HepG2 (cell line): ENCODE measurements around the gene RHO. TPM values are rescaled to one million over a fixed set of nuclear protein-coding genes. Genes with fewer than 3 reads are reported as not detected.

Source experiments
- BCL6 ChIP-seq: IDR thresholded peaks from 2 replicates; pipeline ENCODE4 v1.6.1; 2016; ENCODE audit warnings: missing genetic modification reagents, missing compliant biosample characterization
- ELF3 ChIP-seq: IDR thresholded peaks from 2 replicates; pipeline ENCODE4 v1.6.1; 2016; ENCODE audit warnings: missing genetic modification reagents, missing compliant biosample characterization
- GATAD1 ChIP-seq: IDR thresholded peaks from 2 replicates; pipeline ENCODE4 v1.6.1; 2016; ENCODE audit warnings: missing genetic modification reagents, missing compliant biosample characterization
- HOXA3 ChIP-seq: sonication (generic); formaldehyde crosslinking; IDR thresholded peaks from 2 replicates; pipeline ENCODE4 v1.5.0; 2020; ENCODE audit warnings: missing genetic modification reagents
- MEF2D ChIP-seq: sonication (generic); formaldehyde crosslinking; IDR thresholded peaks from 2 replicates; pipeline ENCODE4 v1.5.1; 2020; ENCODE audit warnings: mild to moderate bottlenecking, missing genetic modification reagents
- MEIS2 ChIP-seq: sonication (generic); formaldehyde crosslinking; IDR thresholded peaks from 2 replicates; pipeline ENCODE4 v1.9.0; 2021; ENCODE audit warnings: mild to moderate bottlenecking, missing genetic modification reagents
- MIER3 ChIP-seq: IDR thresholded peaks from 2 replicates; pipeline ENCODE4 v1.6.1; 2016; ENCODE audit warnings: missing compliant biosample characterization, borderline replicate concordance
- XRCC5 ChIP-seq: fragments of 200-400 bp; formaldehyde crosslinking; optimal IDR thresholded peaks from 2 replicates; pipeline ENCODE3; 2017; ENCODE audit warnings: mild to moderate bottlenecking, low read length
- ZC3H4 ChIP-seq: sonication (generic); formaldehyde crosslinking; IDR thresholded peaks from 2 replicates; pipeline ENCODE4 v1.4.0; 2020; ENCODE audit warnings: missing genetic modification reagents, borderline replicate concordance
- ZNF30 ChIP-seq: sonication (generic); formaldehyde crosslinking; IDR thresholded peaks from 2 replicates; pipeline ENCODE4 v1.5.0; 2020; ENCODE audit warnings: mild to moderate bottlenecking, missing genetic modification reagents
- ZNF329 ChIP-seq: sonication (generic); formaldehyde crosslinking; IDR thresholded peaks from 2 replicates; pipeline ENCODE4 v1.9.0; 2021; ENCODE audit warnings: low read depth, mild to moderate bottlenecking, missing genetic modification reagents
- ZSCAN22 ChIP-seq: sonication (generic); formaldehyde crosslinking; IDR thresholded peaks from 2 replicates; pipeline ENCODE4 v1.4.0; 2020; ENCODE audit warnings: mild to moderate bottlenecking, missing genetic modification reagents
- polyA plus RNA-seq, 8 experiments: library from polyadenylated mRNA; depleted of rRNA in 3 of 8; stranded (reverse) in 7 of 8; unstranded in 1 of 8; fragments of >200 nt; fragmentation: Illumina TruSeq in 4 of 8; extraction: Trizol in 4 of 8; gene quantifications; 2 replicates each; pipeline versions ENCODE4 v1.2.1 to v1.2.3, GENCODE V29; 2011 to 2016; ENCODE audit warnings: low read depth in 4 of 8, missing spikeins in 1 of 8, mixed read lengths in 1 of 8; ENCODE audit not compliant: insufficient read depth in 1 of 8
- total RNA-seq, 5 experiments: library from RNA; depleted of rRNA; stranded (reverse); fragments of >200 nt; fragmentation: Illumina TruSeq; extraction: Trizol; gene quantifications; 2 replicates each; pipeline ENCODE4 v1.2.3, GENCODE V29; 2016; ENCODE audit warnings: low read depth in 1 of 5
- TF ChIP-seq, protein P1 (sequence below): sonication (generic); formaldehyde crosslinking; IDR thresholded peaks from 2 replicates; pipeline ENCODE4 v1.5.1; 2020; ENCODE audit warnings: mild to moderate bottlenecking, missing genetic modification reagents, borderline replicate concordance
- TF ChIP-seq, protein P2 (sequence below): IDR thresholded peaks from 2 replicates; pipeline ENCODE4 v1.6.1; 2016; ENCODE audit warnings: low read depth, missing genetic modification reagents, missing compliant biosample characterization
- TF ChIP-seq, protein P3 (sequence below): IDR thresholded peaks from 2 replicates; pipeline ENCODE4 v1.4.0; 2020; ENCODE audit warnings: mild to moderate bottlenecking, missing genetic modification reagents
- TF ChIP-seq, protein P4 (sequence below): IDR thresholded peaks from 2 replicates; pipeline ENCODE4 v1.6.1; 2016; ENCODE audit warnings: mild to moderate bottlenecking
- TF ChIP-seq, protein P5 (sequence below): IDR thresholded peaks from 2 replicates; pipeline ENCODE4 v1.6.1; 2016; ENCODE audit warnings: low read depth

The RHO gene
- total and polyA plus RNA-seq, 2 of the 13 experiments (the other 11 are each of a cell fraction or from before 2014, with no cell fraction given): not detected

DNA sequence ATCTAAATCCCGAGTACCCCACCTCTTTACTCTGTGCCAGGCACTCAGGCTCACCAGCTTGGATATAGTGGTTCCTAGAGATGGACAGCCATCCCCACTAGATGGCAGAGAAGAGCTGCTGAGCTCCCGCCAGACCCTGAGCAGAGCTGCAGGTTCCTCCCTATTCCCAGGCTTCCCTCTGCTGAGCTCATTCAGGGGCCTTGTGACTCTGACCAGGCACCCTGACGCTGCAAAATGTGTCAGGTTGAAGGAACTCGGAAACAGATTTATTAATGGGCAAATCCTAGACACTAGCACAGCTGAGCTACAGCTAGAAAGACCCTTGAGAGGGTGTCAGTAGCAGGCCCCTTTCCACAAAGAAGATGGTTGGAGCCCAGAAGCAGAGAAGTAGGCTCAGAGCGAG lies 38.2 kb upstream of the RHO start (continued):
- TF ChIP-seq, protein P1, sequence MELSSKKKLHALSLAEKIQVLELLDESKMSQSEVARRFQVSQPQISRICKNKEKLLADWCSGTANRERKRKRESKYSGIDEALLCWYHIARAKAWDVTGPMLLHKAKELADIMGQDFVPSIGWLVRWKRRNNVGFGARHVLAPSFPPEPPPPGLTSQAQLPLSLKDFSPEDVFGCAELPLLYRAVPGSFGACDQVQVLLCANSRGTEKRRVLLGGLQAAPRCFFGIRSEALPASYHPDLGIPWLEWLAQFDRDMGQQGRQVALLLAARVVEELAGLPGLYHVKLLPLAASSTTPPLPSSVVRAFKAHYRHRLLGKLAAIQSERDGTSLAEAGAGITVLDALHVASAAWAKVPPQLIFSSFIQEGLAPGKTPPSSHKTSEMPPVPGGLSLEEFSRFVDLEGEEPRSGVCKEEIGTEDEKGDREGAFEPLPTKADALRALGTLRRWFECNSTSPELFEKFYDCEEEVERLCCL (CRISPR knock-in tag): no peak
- TF ChIP-seq, protein P2, sequence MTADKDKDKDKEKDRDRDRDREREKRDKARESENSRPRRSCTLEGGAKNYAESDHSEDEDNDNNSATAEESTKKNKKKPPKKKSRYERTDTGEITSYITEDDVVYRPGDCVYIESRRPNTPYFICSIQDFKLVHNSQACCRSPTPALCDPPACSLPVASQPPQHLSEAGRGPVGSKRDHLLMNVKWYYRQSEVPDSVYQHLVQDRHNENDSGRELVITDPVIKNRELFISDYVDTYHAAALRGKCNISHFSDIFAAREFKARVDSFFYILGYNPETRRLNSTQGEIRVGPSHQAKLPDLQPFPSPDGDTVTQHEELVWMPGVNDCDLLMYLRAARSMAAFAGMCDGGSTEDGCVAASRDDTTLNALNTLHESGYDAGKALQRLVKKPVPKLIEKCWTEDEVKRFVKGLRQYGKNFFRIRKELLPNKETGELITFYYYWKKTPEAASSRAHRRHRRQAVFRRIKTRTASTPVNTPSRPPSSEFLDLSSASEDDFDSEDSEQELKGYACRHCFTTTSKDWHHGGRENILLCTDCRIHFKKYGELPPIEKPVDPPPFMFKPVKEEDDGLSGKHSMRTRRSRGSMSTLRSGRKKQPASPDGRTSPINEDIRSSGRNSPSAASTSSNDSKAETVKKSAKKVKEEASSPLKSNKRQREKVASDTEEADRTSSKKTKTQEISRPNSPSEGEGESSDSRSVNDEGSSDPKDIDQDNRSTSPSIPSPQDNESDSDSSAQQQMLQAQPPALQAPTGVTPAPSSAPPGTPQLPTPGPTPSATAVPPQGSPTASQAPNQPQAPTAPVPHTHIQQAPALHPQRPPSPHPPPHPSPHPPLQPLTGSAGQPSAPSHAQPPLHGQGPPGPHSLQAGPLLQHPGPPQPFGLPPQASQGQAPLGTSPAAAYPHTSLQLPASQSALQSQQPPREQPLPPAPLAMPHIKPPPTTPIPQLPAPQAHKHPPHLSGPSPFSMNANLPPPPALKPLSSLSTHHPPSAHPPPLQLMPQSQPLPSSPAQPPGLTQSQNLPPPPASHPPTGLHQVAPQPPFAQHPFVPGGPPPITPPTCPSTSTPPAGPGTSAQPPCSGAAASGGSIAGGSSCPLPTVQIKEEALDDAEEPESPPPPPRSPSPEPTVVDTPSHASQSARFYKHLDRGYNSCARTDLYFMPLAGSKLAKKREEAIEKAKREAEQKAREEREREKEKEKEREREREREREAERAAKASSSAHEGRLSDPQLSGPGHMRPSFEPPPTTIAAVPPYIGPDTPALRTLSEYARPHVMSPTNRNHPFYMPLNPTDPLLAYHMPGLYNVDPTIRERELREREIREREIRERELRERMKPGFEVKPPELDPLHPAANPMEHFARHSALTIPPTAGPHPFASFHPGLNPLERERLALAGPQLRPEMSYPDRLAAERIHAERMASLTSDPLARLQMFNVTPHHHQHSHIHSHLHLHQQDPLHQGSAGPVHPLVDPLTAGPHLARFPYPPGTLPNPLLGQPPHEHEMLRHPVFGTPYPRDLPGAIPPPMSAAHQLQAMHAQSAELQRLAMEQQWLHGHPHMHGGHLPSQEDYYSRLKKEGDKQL (CRISPR knock-in tag): no peak
- TF ChIP-seq GATAD1 (CRISPR knock-in tag): peak; percentile 42; the same call in 1 of the 2 replicates
- 0 out of 2 replicates have a peak, but pooled peaks have one; percentile 39 for TF ChIP-seq HOXA3 (CRISPR knock-in tag)
- TF ChIP-seq ELF3 (CRISPR knock-in tag): peak; percentile 46; the same call in 1 of the 2 replicates
- no peak for TF ChIP-seq ZNF30 (CRISPR knock-in tag)
- TF ChIP-seq MEIS2 (CRISPR knock-in tag): 0 out of 2 replicates have a peak, but pooled peaks have one; percentile 50
- peak; percentile 53 for TF ChIP-seq XRCC5
- TF ChIP-seq, protein P3, sequence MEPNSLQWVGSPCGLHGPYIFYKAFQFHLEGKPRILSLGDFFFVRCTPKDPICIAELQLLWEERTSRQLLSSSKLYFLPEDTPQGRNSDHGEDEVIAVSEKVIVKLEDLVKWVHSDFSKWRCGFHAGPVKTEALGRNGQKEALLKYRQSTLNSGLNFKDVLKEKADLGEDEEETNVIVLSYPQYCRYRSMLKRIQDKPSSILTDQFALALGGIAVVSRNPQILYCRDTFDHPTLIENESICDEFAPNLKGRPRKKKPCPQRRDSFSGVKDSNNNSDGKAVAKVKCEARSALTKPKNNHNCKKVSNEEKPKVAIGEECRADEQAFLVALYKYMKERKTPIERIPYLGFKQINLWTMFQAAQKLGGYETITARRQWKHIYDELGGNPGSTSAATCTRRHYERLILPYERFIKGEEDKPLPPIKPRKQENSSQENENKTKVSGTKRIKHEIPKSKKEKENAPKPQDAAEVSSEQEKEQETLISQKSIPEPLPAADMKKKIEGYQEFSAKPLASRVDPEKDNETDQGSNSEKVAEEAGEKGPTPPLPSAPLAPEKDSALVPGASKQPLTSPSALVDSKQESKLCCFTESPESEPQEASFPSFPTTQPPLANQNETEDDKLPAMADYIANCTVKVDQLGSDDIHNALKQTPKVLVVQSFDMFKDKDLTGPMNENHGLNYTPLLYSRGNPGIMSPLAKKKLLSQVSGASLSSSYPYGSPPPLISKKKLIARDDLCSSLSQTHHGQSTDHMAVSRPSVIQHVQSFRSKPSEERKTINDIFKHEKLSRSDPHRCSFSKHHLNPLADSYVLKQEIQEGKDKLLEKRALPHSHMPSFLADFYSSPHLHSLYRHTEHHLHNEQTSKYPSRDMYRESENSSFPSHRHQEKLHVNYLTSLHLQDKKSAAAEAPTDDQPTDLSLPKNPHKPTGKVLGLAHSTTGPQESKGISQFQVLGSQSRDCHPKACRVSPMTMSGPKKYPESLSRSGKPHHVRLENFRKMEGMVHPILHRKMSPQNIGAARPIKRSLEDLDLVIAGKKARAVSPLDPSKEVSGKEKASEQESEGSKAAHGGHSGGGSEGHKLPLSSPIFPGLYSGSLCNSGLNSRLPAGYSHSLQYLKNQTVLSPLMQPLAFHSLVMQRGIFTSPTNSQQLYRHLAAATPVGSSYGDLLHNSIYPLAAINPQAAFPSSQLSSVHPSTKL (CRISPR knock-in tag): peak; percentile 48
- TF ChIP-seq MEF2D (CRISPR knock-in tag): no peak
- no peak for TF ChIP-seq ZC3H4 (CRISPR knock-in tag)
- 0 out of 2 replicates have a peak, but pooled peaks have one; percentile 34 for TF ChIP-seq BCL6
- TF ChIP-seq, protein P4, sequence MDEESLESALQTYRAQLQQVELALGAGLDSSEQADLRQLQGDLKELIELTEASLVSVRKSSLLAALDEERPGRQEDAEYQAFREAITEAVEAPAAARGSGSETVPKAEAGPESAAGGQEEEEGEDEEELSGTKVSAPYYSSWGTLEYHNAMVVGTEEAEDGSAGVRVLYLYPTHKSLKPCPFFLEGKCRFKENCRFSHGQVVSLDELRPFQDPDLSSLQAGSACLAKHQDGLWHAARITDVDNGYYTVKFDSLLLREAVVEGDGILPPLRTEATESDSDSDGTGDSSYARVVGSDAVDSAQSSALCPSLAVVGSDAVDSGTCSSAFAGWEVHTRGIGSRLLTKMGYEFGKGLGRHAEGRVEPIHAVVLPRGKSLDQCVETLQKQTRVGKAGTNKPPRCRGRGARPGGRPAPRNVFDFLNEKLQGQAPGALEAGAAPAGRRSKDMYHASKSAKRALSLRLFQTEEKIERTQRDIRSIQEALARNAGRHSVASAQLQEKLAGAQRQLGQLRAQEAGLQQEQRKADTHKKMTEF (CRISPR knock-in tag): 0 out of 2 replicates have a peak, but pooled peaks have one; percentile 43
- 0 out of 2 replicates have a peak, but pooled peaks have one; percentile 65 for TF ChIP-seq ZNF329 (CRISPR knock-in tag)
- TF ChIP-seq ZSCAN22 (CRISPR knock-in tag): no peak
- TF ChIP-seq, protein P5, sequence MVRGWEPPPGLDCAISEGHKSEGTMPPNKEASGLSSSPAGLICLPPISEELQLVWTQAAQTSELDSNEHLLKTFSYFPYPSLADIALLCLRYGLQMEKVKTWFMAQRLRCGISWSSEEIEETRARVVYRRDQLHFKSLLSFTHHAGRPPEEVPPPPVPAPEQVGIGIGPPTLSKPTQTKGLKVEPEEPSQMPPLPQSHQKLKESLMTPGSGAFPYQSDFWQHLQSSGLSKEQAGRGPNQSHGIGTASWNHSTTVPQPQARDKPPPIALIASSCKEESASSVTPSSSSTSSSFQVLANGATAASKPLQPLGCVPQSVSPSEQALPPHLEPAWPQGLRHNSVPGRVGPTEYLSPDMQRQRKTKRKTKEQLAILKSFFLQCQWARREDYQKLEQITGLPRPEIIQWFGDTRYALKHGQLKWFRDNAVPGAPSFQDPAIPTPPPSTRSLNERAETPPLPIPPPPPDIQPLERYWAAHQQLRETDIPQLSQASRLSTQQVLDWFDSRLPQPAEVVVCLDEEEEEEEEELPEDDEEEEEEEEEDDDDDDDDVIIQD (CRISPR knock-in tag): 0 out of 2 replicates have a peak, but pooled peaks have one; percentile 40
- TF ChIP-seq MIER3 (CRISPR knock-in tag): peak; percentile 58; the same call in 1 of the 2 replicates
